Stimulated activated CD4-positive, alpha-beta T cell treated with anti-CD3 and anti-CD28 coated beads, TNF-alpha, amount 100 ng/mL, for 1 hour (primary cell): ENCODE data around the gene ATP2B2.

Source experiments
- DNase-seq, 3 donors: peaks; one replicate each; pipeline ENCODE4 v3.0.0-alpha.2; 2020; ENCODE audit warnings: low read depth in 3 of 3, low spot score in 1 of 3

Gene ATP2B2

DNA sequence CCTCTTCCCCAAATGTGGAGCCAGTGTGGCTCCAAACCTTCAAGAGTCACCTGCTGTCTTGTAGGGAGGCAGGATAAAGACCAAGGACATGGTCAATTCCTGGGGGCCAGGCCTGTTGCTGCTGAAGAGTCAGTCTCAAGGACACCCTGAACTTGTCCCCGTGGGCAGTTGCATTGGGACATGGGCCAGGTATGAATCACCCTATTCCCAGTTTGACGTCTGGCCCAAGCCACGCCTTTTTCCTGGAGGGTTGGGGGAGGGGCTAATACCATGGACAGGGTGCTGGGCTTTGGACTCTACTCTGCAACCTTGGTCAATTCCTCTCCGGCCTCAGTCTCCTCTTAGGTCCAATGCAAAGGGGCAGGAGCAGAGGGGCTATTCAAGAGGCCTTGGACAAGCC is 10.4 kb downstream of the ATP2B2 start:
- DNase-seq: no peak

DNA sequence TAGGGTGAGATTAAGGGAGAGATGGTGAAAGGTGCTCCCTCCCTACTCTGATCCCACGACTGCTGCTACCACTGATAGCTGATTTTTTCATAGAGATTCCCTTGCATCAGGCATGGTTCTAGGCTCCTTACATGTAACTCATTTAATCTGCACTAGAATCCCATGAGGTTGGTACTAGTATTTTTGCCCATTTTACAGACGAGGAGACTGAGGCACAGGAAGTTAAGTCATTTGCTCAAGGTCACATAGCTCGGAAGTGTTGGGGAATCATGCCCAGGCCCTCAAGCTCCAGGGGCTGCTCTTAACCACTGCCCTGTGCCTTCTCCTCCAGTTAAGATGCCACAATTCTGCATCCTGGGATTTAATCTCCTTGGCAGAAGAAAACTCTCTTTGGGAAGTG is 11.2 kb downstream of the ATP2B2 start:
- no peak for DNase-seq

DNA sequence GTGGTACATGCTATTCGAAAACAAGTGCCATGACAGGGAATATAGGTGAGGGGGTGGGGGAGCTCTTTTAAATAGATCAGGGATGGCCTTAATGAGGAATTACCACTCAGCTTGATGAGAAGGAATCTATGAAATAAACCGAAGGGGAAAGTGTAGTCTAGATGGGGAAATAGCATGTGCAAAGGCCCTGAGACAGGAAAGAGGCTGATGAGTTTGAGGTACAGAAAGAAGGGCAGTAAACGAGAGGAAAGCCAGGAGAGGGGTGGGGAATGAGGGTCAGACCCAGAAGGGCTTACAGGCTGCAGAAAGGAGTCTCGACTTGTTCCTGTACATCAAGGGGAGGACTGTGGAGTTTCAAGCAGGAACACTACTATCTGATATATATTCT is 12.2 kb downstream of the ATP2B2 start:
- DNase-seq: no peak

DNA sequence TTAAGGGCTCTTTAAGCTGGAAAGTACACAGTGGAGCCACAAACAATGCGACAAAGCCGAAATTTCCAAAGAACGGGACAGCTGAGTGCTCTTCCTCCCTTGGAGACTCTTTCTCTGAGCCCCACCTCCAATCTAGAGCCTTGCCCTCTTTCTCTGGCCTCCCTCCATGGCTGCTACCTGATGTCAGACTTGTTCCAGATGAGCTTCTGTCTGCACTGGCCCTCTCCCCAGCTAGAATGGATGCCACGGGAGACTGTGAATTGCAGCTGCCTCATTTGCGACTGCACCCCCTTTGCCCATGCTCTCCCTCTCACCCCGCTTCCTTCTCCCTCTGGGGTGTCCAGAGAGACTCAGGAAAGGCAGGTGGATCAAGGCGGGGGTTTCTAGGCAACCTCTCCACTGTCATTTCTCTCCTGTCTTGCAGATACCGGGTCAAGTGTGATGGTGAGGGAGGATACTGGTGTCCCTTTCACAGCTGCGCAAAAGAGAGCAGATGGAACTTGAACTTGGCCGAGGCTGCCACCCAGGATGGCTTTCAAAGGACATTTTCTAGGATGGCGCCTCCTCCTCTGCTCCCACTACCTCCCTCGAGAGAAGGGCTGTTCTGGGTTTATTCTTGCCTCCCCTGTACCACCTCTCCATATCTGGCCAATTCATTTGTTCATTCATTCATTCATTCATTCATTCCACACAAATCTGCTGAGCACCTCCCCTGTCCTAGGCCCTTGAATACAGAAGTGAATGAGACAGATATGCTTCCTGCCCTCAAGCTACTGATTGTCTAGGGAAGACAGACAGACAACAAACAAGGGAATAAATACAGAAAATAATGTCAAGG is 12.8 kb downstream of the ATP2B2 start:
- no peak for DNase-seq

DNA sequence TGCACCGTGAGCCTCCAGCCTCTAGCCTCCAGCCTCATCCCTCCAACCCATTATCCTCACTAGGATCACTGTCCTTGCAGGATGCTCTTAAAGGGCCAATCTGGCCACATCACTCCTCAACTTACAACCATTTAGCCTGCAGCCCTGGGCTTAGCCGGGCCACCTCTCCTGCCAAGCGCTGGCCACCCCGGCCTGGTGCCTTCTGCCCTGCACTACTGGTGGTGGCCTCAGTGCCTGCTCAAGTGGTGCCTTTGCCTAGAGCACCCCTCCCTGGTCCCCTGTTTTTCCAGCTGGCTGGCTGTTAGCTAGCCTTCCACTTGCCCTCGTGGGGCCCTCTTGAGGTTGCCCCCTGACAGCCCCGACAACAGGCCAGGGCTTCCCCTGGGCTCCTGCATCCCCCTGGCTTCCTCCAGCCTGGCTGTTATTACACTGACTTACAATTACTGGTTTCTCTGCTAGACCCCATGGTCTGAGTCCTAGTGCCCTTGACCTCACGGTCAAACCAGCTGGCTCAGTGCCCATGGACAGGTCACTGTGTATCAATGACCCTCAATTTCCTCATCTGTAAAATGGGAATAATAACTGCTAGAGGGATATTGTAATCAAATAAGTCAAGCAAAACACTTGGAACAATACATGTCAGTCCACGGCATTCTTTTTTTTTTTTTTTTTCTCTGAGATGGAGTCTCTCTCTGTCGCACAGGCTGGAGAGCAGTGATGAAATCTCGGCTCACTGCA is 15.5 kb downstream of the ATP2B2 start:
- DNase-seq: no peak

DNA sequence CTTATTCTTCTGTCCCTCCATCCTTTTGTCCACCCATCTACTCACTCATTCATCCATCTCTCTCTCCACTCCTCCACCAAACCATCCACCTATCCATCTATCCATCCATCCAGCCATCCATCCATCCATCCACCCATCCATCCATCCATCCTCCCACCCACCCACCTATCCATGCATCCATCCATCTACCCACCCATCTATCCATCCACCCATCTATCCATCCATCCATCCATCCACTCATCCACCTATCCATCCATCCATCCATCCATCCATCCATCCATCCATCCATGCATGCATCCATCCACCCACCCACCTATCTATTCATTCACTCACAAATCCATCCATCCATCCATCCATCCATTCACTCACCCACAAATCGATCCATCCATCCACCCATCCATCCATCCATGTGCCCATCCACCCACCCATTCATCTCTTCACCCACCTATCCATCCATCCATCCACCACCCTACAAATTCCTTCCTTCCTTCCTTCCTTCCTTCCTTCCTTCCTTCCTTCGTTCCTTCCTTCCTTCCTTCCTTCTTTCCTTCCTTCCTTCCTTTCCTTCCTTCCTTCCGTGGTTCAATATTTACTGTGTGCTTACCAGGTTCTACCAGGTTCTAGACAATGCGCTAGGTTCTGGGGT is 17.3 kb downstream of the ATP2B2 start:
- no peak for DNase-seq

DNA sequence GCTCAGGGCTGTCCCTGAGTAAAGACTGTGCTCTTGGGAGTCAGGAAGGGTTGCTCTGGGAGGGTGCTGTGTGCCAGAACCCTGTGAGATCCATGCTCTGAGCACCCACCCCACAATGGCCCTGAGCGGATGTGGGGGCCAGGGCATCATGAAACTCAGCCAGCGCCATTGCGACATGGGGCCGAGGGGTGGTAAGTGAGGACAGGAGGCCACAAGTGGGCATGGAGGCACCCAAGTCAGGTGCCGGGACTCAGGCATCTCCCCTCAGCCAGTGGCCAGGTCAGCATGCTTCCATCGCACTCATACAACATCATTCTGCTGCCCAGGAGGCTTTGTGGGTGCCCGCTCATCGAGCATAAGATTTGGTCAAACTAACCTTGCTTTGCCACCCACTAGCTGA is 19.6 kb downstream of the ATP2B2 start:
- DNase-seq: no peak

DNA sequence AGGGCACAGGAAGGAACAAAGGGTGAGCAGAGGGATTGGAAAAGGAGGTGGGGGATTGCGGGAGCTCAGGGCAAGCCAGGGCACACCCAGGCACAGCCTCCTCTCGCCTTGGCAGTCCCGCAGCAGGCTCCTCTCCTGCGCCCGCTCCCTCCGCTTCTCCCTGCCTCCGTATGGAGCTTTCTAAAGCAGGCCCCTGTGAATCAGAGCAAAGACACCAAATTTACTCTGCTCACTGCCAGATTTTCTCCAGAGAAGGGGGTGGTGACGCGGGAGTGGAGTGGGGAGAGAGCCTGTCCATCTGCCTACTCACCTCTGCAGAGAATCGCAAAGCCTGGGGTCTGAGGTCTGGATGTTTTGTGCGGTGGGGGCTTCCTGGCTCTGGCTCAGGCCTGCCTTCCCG is 20.0 kb downstream of the ATP2B2 start:
- no peak for DNase-seq

DNA sequence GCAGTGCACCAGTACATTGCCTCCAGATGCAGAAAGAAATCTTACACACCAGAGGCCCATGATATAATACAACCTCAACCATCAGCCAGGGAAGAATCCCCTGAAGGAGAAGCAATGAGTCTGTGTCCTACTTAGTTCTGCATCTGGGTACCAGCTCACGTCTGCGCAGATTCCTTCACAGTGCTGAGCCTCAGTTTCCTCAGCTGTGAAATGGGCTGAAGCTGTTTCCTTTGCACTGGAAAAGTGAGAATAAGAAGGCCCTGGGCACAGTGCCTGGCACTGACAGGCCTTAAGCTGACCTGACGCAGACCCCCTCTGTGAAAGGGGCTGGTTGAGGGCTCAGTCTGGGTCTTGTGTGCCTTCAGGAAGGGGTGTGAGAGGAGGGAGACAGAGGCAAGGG is 20.7 kb downstream of the ATP2B2 start:
- no peak for DNase-seq

DNA sequence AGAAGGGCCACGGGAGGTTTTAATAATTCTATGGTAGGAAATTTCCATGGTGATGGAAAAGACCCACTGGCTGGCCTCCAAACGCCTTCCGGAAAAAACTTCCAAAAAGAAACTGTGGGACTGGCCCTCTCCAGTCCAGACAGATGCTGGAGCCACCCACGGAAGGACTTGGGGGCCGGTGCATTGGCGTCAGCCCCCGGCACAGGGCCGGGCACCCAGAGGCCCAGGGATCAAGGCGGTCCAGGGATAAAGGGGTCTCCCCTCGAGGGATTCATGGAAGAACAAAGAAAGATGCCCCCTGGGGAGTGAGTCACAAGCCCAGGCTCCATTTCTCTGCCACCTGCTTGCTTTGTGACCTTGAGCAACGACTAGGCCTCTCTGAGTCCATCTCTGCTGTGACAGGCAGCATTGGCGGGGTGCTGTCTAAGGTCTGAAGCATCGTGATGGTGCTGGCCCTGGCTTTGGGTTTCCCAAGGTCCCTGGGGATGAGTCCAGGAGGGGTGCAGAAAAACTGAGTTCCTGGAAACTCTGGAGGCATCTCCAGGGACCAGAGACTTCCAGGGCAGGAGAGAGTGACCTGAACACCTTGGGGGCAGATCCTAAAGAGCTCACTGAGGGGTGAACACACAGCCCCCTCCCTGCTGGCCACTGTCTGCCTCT is 21.6 kb downstream of the ATP2B2 start:
- no peak for DNase-seq

DNA sequence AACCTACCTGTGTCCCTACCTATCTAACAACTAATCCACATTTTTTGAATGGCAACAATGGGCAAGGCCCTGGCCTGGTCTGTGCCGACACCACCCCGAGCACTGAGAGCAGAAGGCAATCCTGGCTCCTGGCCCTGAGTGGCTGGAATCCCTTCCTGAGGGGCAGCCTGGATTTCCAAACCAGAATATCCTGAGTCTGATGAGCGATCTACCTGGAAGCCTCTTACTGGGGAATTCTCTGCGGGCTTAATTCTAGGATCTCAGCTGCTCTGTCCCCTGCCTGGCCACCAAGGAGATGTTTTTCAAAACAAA is 22.1 kb downstream of the ATP2B2 start:
- no peak for DNase-seq

DNA sequence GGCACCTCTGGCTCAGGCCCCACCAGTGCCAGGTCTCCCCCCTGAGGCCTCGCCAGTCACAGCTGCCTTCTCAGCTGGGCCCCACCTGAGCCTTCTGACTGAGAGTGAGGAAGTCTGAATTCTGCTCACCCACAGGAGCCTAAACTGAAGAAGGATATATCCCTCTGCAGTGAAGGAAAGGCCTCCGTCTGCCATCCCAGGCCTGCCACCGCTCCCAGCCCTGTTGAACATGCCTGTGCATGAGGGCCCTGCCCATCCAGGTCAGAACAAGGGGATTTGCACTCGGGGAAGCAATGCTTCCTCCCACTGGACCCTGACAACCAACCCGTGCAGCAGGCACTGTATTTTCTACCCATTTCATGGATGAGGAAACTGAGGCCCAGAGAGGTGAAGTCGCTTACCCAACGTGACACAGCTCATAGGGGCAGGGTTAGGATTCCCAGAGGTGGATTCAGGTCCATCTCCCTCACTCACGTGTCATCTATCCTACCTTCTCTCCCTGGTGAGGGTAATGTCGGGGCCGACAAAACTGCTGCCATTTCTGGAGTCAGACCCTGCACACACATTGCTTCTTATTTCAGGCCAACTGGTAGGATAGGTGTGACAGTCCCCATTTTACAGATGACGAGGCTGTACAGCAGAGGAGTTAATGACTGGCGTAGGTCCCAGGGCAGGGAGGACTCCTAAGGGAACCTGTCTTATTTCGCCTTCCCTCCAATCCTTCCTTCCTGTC is 22.6 kb downstream of the ATP2B2 start:
- no peak for DNase-seq

DNA sequence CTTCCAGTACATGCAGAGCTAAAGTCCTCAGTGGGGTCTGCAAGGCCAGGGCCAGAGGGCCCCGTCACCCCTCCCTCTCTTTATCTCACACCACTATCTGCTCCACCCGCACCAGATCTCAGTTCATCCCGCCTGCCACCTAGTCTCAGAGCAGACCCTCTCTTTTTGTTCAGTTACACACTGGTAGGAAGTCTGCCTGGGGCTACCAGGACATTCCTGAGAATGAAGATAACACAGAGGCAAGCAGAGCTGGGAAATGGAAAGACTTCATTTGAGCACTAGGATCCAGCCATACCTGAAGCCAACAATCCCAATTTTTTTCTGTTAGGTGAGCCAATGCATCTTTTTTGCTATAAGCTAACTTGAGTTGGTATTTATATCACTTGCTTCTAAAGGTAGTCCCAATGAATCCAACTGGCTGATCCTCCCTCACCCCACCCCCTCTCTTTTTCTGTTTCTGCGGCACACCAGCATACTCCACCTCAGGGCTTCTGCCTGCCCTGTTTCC is 24.5 kb downstream of the ATP2B2 start:
- no peak for DNase-seq

DNA sequence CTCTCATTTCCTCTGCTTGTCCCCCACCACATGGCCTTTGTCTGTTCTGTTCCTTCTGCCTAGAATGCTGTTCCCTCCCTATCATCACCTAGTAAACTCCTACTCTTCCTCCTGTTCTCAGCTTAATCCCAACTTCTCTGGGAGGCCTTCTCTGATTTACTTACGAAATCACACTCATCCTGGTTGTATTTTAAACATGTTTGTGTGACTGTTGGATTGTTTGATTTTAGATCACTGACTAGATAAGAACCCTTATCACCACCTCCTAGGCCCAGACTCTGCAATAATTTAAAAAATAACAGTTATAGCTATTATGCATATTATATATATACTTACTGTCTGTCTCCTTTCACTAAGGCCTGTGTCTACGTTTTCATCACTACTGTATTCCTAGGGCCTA is 26.1 kb downstream of the ATP2B2 start:
- DNase-seq: no peak

DNA sequence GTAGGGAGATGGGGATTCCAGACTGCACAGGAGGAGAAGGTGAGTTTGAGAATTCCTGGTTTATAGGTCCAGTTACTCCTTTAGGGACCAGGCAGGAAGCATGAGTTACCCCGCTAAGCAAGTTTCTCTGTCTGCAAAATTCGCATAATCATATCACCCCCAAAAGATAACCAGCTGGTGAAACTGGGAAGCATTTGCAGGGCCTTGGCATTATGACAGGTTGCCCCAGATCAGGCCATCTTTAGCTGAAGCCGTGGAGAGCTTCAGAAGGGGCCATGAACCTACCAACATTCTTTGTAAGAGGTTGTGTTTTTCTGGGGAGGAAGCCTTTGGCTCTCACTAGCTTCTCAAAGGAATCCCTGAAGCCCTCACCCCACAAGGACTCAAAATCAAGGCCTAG is 29.4 kb downstream of the ATP2B2 start:
- no peak for DNase-seq

DNA sequence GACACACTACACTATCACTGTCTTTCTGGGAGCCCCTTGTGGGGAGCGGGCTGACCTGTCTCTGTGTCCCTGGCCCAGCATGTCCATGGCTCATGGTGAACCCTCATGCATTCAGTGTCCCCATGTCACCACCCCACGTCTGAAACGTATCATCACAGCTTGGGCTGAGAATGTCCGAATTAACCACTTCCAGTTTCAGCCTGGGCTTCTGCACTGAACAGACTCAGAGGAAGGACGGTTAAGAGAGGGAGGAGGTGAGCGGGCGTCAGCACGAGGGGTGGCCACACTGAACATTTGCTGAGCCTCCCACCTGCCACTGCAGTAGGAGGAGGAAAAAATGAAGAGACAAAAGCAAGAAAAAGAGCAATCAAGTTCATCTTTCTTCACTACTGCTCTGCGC is 30.5 kb downstream of the ATP2B2 start:
- DNase-seq: no peak

DNA sequence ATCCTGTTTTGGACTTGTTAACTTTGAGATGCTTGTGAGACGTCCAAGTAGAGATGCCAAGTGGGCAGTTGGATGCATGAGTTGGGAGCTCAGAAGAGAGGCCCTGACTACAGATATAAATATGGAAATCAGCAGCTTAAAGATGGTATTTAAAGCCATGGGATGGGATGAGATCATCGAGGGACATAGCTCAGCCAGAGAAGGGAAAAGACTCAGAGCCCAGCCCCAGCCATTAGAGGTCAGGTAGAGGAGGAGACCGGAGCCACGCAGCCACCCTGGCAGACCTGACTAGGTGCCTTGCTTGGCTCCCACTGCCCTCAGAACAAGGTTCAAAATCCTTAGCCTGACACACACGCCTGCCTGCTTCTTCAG is 31.1 kb downstream of the ATP2B2 start:
- DNase-seq: no peak

DNA sequence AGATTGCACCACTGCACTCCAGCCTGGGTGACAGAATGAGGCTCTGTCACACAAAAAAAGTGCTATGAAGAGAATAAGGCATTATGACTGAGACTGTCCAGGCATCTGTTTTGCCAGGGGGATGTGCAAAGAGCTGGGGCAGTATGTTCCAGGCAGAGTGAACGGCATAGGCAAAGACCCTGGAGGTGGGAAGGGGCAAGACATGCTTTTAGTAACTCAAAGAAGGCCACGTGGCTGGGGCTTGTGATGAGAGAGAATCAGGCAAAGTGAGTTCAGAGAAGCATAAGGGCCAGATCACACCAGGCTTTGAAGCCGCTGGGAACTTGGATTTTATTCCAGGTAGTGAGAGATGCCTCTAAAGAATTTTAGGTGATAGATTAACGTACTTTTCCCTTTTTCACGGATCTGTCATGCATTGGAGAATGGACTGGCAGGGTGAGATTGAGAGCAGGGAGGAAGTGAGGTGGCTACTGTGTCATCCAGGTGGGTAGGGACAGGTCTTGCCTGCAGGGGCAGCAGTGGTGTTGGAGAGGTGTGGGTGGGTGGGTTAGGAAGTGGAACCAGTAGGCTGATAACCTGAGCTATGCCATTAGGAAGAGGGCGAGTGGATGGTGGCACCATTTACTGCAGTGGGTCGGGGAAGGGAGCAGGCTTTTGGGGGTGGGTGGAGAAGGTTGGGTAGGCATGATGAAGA is 31.7 kb downstream of the ATP2B2 start:
- no peak for DNase-seq

DNA sequence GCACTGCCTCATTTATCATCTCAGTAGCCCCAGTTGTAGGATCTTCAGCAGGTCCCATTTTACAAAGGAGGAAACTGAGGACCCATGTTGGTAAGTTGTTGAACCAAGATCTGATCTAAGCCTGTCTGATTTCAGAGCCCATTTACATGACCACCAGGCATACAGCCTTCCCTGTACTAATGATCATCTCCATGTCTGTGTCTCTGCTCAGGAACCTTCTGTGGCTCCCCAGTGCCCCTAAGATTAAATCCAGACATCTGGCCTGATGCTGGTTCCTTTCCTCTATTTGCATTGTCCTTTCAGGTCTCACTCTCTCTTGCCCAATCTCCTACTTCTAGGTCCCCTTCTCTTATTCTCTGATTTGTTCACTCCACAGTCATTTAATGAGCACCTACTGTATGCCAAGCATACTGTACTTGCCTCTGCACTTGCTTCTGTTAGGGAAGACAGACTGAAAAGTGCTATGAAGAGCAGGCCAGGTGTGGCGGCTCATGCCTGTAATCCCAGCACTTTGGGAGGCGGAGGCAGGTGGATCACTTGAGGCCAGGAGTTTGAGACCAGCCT is 32.4 kb downstream of the ATP2B2 start:
- no peak for DNase-seq

DNA sequence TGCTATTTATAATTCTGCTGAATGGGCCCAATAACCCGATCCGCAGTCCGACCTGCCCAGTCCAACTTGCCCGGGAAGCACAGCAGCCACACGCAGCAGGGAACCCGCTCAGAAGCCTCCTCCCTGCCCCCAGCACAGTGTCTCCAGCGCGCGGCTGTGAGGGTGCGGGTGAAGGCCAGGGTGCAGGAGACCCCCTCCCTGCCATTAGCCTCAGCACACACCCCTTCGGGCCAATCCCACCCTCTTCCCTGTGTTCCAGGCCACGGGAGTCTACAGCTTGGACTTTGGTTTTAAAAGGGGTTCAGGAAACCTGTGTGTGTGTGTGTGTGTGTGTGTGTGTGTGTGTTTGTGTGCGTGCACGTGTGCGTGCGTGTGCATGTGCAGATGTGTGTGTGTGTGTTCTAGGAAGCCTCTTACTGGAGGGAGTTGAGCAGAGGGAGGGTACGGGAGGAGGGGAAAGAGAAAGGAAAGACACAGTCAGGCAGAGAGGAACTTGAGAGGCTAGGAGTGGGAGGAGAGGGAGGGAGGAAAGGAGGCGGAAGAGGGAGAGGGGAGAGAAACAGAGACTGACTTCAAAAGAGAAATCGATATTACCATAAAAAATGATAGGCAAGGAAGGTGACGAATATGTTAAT is 34.2 kb downstream of the ATP2B2 start:
- DNase-seq: no peak
